CD4-positive, alpha-beta T cell treated with Interleukin-17A for 1 hour (primary cell): Measurements from ENCODE around the gene ZNF892.
"Not testable (repeated sequence)": the region's sequence is repeated elsewhere in the genome, so short reads cannot be mapped to it uniquely, and the experiment has no call there.

ENCODE experiments used
- DNase-seq: peaks from one replicate; pipeline ENCODE4 v3.0.0-alpha.2; 2020

The ZNF892 gene

DNA sequence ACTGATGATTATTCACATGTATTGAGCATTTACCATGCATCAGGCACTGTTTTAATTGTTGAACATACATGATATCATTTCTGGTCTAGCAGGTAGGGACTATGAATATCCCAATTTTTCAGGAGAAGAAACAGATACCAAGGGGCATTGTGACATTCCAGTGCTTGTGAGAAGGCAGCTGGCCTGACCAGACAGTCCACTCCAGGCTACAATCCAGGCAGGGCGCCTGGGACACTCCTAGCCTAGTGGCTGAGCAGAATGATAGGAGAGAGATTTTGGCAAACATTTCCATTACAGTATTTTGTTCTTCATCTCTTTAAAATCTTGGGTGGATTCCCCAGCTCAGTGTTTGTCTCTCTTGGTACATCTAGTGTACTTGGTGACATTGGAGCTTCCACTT is 24.9 kb downstream of the ZNF892 start:
- no peak for DNase-seq

- DNase-seq = no peak
Measured at GRCh38 chr2:95234286-95234785, 27.0 kb downstream of the ZNF892 start.

- no peak for DNase-seq
Measured at GRCh38 chr2:95234816-95235215, 27.5 kb downstream of the ZNF892 start.

GRCh38 chr2:95238131-95238530 is 30.8 kb downstream of the ZNF892 start:
- no peak for DNase-seq

DNA sequence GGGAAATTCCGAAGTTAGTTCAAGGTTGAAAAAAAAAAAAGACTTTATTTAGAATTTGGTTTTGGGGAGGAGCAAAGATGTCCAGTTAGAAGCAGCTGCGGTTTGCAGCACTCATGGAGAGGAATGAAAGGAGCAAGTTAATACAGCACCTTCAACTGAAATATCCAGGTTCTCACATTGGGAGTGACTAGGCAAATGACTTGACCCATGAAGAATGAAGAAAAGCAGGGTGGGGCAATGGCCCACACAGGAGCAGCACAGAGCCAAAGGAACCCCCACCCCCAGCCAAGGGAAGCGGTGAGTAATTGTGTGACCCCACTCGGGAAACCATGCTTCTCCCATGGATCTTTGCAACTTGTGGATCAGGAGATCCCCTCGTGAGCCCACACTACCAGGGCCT is 32.8 kb downstream of the ZNF892 start:
- DNase-seq = no peak

- no peak for DNase-seq
Measured at GRCh38 chr2:95240556-95240955, 33.2 kb downstream of the ZNF892 start.

DNA sequence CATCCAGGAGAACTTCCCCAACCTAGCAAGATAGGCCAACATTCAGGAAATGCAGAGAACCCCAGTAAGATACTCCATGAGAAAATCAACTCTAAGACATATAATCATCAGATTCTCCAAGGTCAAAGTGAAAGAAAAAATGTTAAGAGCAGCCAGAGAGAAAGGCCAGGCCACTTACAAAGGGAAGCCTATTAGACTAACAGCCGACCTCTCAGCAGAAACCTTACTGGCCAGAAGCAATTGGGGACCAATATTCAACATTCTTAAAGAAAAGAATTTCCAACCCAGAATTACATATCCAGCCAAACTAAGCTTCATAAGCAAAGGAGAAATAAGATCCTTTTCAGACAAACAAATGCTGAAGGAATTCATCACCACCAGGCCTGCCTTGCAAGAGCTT is 34.8 kb downstream of the ZNF892 start:
- DNase-seq = not testable (repeated sequence)
